Aorta (tissue), 5 donors: ENCODE data around the gene SOD3. TPM values are rescaled to one million over a fixed set of nuclear protein-coding genes. Genes with fewer than 3 reads are reported as not detected.

ENCODE experiments used
- ATAC-seq: fragments of 200-7000 bp; cut with Tn5 transposase; one replicate; pipeline ENCODE4 v1.9.1; 2022; ENCODE audit warnings: moderate library complexity; ENCODE audit not compliant: low FRiP score
- DNase-seq, 2 donors: peaks; one replicate each; pipeline ENCODE4 v3.0.0-alpha.2; 2020
- H3K27ac ChIP-seq, 2 donors: one replicate each; pipeline ENCODE4 v1.5.1; 2013; ENCODE audit warnings: low read length in 2 of 2, mild to moderate bottlenecking in 2 of 2, moderate library complexity in 2 of 2, control low read depth in 1 of 2, inconsistent platforms in 1 of 2, low read depth in 1 of 2
- H3K27me3 ChIP-seq, 2 donors: one replicate each; pipeline ENCODE4 v1.6.1; 2013; ENCODE audit warnings: control low read depth in 1 of 2, low read length in 1 of 2, mild to moderate bottlenecking in 1 of 2, moderate library complexity in 1 of 2; ENCODE audit not compliant: insufficient read depth in 2 of 2, control insufficient read depth in 1 of 2
- H3K36me3 ChIP-seq, 2 donors: one replicate each; pipeline ENCODE4 v1.6.1; 2013; ENCODE audit warnings: control low read depth in 1 of 2, low read length in 1 of 2, mild to moderate bottlenecking in 1 of 2; ENCODE audit not compliant: insufficient read depth in 2 of 2, control insufficient read depth in 1 of 2
- H3K4me1 ChIP-seq, 2 donors: one replicate each; pipeline ENCODE4 v1.6.1; 2013; ENCODE audit warnings: low read length in 2 of 2, control low read depth in 1 of 2, mild to moderate bottlenecking in 1 of 2, moderate library complexity in 1 of 2; ENCODE audit not compliant: insufficient read depth in 2 of 2, control insufficient read depth in 1 of 2
- H3K4me3 ChIP-seq, 2 donors: one replicate each; pipeline ENCODE4 v1.5.1; 2013; ENCODE audit warnings: low read length in 2 of 2, control low read depth in 1 of 2, mild to moderate bottlenecking in 1 of 2
- H3K9me3 ChIP-seq: one replicate; pipeline ENCODE4 v1.6.1; 2013; ENCODE audit warnings: mild to moderate bottlenecking, low read length; ENCODE audit not compliant: control insufficient read depth
- WGBS, 2 donors: extraction: QIAGEN DNeasy Blood & Tissue Kit; methylation state at CpG; one replicate each; pipeline ENCODE4 v1.1.7; 2013; 5-methylcytosine and 5-hydroxymethylcytosine counted together
- intact Hi-C, 2 donors: fragments of 100-400 bp; cut with DNase I; formaldehyde crosslinking; loops; one replicate each; pipeline versions ENCODE4 v1.14.2 to v1.15.0; 2022
- polyA plus RNA-seq, 2 donors: library from polyadenylated mRNA; stranded (reverse); fragments of 200-250 nt; gene quantifications; one replicate each; pipeline ENCODE4 v1.2.3, GENCODE V29; 2013
- total RNA-seq, 2 donors: library from RNA; stranded (reverse); fragmentation: NEBNext Ultra II Directional; extraction: Animal tissue kit (Norgen Biotek cat#: 25700); gene quantifications; one replicate each; pipeline ENCODE4 v1.2.1, GENCODE V29; 2021
- donor health status: healthy with polysubstance abuse.
- donor health status: Bipolar disorder and iron deficiency.
- donor health status: DM: no; HTN: no; CAD: no.
- donor health status: DM: no; HTN: no; CAD: no.
- donor health status: DM: yes; HTN: yes; CAD: no.

The SOD3 gene
- total and polyA plus RNA-seq, 4 donors: 108 to 380 (median 335) TPM

GRCh38 chr4:24763631-24764297, 31.6 kb upstream of the SOD3 start:
- no peaks in the 10 kb centered on the region for H3K9me3 ChIP-seq
- H3K27ac ChIP-seq: no peak overlapping the region
- no peak overlapping the region for H3K4me3 ChIP-seq
- no peaks in the 10 kb centered on the region for H3K36me3 ChIP-seq
- 11 to 15% methylated on average over 5 of the region's 5 CpGs for WGBS, 2 donors
- H3K4me1 ChIP-seq: no peaks in the 10 kb centered on the region
- ATAC-seq (peak; percentile 29), DNase-seq (no peak)
- H3K27me3 ChIP-seq: no peaks in the 10 kb centered on the region
- intact Hi-C loops: no loop called here

GRCh38 chr4:24764345-24764744, 31.0 kb upstream of the SOD3 start:
- Histone ChIP-seq H3K4me3 (no peak overlapping the region), H3K4me1 (no peaks in the 10 kb centered on the region), H3K36me3 (no peaks in the 10 kb centered on the region), H3K27ac (no peak overlapping the region), H3K9me3 (no peaks in the 10 kb centered on the region), H3K27me3 (no peaks in the 10 kb centered on the region)
- ATAC-seq (no peak), DNase-seq (no peak)
- intact Hi-C loops: no loop called here
- whole genome bisulfite sequencing, 2 donors: 75 to 83% methylated on average over 3 of the region's 3 CpGs

GRCh38 chr4:24765376-24765988, 29.9 kb upstream of the SOD3 start:
- WGBS, 2 donors: 90% methylated on average over 4 of the region's 4 CpGs
- H3K27me3 ChIP-seq: no peaks in the 10 kb centered on the region
- no peak for ATAC-seq
- intact Hi-C loops: no loop called here
- no peaks in the 10 kb centered on the region for H3K36me3 ChIP-seq
- H3K9me3 ChIP-seq: no peaks in the 10 kb centered on the region
- no peak for DNase-seq
- no peak overlapping the region for H3K4me3 ChIP-seq
- H3K27ac ChIP-seq: no peak overlapping the region
- no peaks in the 10 kb centered on the region for H3K4me1 ChIP-seq

GRCh38 chr4:24768006-24768405, 27.4 kb upstream of the SOD3 start:
- WGBS, 2 donors: 93 to 94% methylated on average over 5 of the region's 5 CpGs
- Histone ChIP-seq H3K4me1 (no peaks in the 10 kb centered on the region), H3K4me3 (no peak overlapping the region), H3K27ac (no peak overlapping the region), H3K27me3 (no peaks in the 10 kb centered on the region), H3K9me3 (no peaks in the 10 kb centered on the region), H3K36me3 (no peaks in the 10 kb centered on the region)
- no peak for DNase-seq
- intact Hi-C loops: no loop called here
- no peak for ATAC-seq

- intact Hi-C loops: no loop called here
- H3K36me3 ChIP-seq: no peaks in the 10 kb centered on the region
- no peak overlapping the region for H3K4me3 ChIP-seq
- no peaks in the 10 kb centered on the region for H3K4me1 ChIP-seq
- H3K9me3 ChIP-seq: no peaks in the 10 kb centered on the region
- ATAC-seq (no peak), DNase-seq (no peak)
- no peaks in the 10 kb centered on the region for H3K27me3 ChIP-seq
- no peak overlapping the region for H3K27ac ChIP-seq
These were observed 26.8 kb upstream of the SOD3 start for GRCh38 chr4:24768604-24769003.

- H3K36me3 ChIP-seq: no peaks in the 10 kb centered on the region
- H3K4me3 ChIP-seq: no peak overlapping the region
- no peaks in the 10 kb centered on the region for H3K4me1 ChIP-seq
- H3K27ac ChIP-seq: no peak overlapping the region
- intact Hi-C loops: no loop called here
- DNase-seq (no peak), ATAC-seq (no peak)
- WGBS, 2 donors: 86% methylated on average over 2 of the region's 2 CpGs
- H3K27me3 ChIP-seq: no peaks in the 10 kb centered on the region
- H3K9me3 ChIP-seq: no peaks in the 10 kb centered on the region
These were observed 25.8 kb upstream of the SOD3 start for GRCh38 chr4:24769571-24769970.

- no peaks in the 10 kb centered on the region for H3K36me3 ChIP-seq
- intact Hi-C loops: no loop called here
- H3K9me3 ChIP-seq: no peaks in the 10 kb centered on the region
- no peak overlapping the region for H3K4me3 ChIP-seq
- no peaks in the 10 kb centered on the region for H3K27me3 ChIP-seq
- ATAC-seq (no peak), DNase-seq (peak in 1 of 2 donors; percentile 42)
- H3K27ac ChIP-seq: no peak overlapping the region
- WGBS, 2 donors: 88 to 89% methylated on average over 3 of the region's 3 CpGs
- H3K4me1 ChIP-seq: no peaks in the 10 kb centered on the region
These were observed 25.3 kb upstream of the SOD3 start for GRCh38 chr4:24770032-24770584.

- Histone ChIP-seq H3K27ac (no peak overlapping the region), H3K4me3 (no peak overlapping the region), H3K9me3 (no peaks in the 10 kb centered on the region), H3K27me3 (no peaks in the 10 kb centered on the region), H3K36me3 (no peaks in the 10 kb centered on the region), H3K4me1 (no peaks in the 10 kb centered on the region)
- no peak for ATAC-seq
- intact Hi-C loops: no loop called here
- no peak for DNase-seq
- WGBS, 2 donors: 92 to 97% methylated on average over 4 of the region's 4 CpGs
These were observed 24.7 kb upstream of the SOD3 start for GRCh38 chr4:24770667-24771066.

- intact Hi-C loops: no loop called here
- H3K4me1 ChIP-seq: no peaks in the 10 kb centered on the region
- no peak overlapping the region for H3K27ac ChIP-seq
- no peaks in the 10 kb centered on the region for H3K27me3 ChIP-seq
- ATAC-seq (no peak), DNase-seq (no peak)
- WGBS, 2 donors: 78 to 79% methylated on average over 4 of the region's 4 CpGs
- H3K4me3 ChIP-seq: no peak overlapping the region
- no peaks in the 10 kb centered on the region for H3K36me3 ChIP-seq
- H3K9me3 ChIP-seq: no peaks in the 10 kb centered on the region
These were observed 24.1 kb upstream of the SOD3 start for GRCh38 chr4:24771241-24771640.
